ENCODE data around the gene PRSS22.
"Not testable (repeated sequence)": the region's sequence is repeated elsewhere in the genome, so short reads cannot be mapped to it uniquely, and the experiment has no call there.

Gene PRSS22

GRCh38 chr16:2857451-2858244 lies at the start of gene PRSS22:
PRSS22 (minus strand) TSS chr16:2858170; CDS start chr16:2858104, 66 bp downstream.
- no peak for DNase-seq

DNA sequence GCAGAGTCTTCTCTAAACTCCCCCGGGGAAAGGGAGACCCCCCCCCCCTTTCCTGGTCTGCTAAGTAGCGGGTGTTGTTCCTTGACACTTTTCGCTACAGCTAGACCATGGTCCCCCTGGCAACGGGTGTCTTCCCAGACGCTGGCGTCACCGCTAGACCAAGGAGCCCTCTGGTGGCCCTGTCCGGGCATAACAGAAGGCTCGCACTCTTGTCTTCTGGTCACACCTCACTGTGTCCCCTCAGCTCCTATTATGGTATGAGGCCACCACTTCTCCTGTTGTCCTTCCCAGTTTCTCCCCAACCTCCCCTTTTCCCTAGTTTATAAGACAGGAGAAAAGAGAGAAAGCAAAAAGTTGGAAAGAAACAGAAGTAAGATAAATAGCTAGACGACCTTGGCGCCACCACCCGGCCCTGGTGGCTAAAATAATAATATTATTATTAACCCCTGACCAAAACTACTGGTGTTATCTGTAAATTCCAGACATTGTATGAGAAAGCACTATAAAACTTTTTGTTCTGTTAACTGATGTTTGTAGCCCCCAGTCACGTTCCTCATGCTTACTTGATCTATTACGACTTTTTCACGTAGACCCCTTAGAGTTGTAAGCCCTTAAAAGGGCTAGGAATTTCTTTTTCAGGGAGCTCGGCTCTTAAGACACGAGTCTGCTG lies 49.2 kb upstream of the PRSS22 start:
- DNase-seq = not testable (repeated sequence)

DNA sequence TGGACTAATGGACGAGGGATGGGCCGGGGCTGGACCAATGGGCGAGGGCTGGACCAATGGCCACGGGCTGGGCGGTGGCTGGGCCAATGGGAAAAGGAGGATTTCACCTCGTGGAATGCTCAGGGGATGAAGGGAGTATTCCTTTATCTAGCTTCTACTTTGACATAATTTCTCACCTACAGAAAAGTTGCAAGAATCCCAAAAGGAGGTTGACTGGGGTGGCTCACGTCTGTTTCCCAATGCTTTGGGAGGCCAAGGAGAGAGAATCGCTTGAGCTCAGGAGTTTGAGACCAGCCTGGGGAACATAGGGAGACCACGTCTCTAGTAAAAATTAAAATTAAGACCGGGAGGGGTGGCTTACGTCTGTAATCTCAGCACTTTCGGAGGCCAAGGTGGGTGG lies 48.0 kb upstream of the PRSS22 start:
- DNase-seq = no peak

GRCh38 chr16:2905241-2905987 lies 47.4 kb upstream of the PRSS22 start:
- DNase-seq = peak; percentile 97

- no peak for DNase-seq
Observed at GRCh38 chr16:2904922-2905240, 46.9 kb upstream of the PRSS22 start.

GRCh38 chr16:2904100-2904921 lies 46.3 kb upstream of the PRSS22 start:
- DNase-seq = peak; percentile 70

GRCh38 chr16:2902337-2903130 lies 44.6 kb upstream of the PRSS22 start:
- no peak for DNase-seq

GRCh38 chr16:2900526-2901075 lies 42.6 kb upstream of the PRSS22 start:
- DNase-seq = no peak

GRCh38 chr16:2899564-2900072 lies 41.6 kb upstream of the PRSS22 start:
- no peak for DNase-seq

GRCh38 chr16:2898831-2899563 lies 41.0 kb upstream of the PRSS22 start:
- DNase-seq = no peak

GRCh38 chr16:2897110-2897509 lies 39.1 kb upstream of the PRSS22 start:
- no peak for DNase-seq

DNA sequence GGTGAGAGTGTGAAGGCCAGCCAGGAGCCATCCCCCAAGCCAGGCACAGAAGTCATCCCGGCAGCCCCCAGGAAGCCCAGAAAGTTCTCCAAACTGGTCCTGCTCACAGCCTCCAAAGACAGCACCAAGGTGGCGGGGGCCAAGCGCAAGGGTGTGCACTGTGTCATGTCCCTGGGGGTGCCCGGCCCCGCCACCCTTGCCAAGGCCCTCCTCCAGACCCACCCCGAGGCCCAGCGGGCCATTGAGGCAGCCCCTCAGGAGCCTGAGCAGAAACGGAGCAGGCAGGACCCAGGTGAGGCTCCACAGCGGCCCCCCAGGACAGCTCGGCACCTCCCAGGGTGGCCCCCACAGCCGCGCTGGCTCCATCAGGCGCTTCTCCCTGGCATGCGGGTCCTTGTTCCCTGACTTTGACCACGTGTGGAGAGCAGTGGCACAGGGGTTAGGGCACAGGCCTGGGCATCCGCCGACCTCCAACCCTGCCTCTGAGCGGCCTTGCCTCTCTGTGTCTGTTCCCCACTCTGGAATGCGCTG lies 38.6 kb upstream of the PRSS22 start:
- no peak for DNase-seq

DNA sequence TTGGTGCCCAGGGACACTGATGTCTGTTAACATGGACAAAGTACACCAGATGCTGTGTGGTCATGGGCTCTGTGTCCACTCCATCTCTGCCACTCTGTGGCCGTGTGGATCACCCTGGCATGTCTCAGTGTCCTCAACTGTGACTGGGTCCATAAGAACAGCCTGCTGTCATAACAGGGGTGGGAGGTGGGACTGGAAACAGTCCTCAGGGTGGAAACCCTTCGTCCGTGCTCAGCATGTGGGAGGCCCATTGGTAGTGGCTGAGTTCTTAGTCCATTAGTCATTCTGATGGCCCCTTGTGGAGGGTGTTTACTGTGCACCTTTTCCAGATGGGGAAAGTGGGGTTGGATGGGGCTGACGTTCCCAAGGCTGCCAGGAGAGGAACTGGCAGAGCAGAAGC lies 37.8 kb upstream of the PRSS22 start:
- DNase-seq = no peak

DNA sequence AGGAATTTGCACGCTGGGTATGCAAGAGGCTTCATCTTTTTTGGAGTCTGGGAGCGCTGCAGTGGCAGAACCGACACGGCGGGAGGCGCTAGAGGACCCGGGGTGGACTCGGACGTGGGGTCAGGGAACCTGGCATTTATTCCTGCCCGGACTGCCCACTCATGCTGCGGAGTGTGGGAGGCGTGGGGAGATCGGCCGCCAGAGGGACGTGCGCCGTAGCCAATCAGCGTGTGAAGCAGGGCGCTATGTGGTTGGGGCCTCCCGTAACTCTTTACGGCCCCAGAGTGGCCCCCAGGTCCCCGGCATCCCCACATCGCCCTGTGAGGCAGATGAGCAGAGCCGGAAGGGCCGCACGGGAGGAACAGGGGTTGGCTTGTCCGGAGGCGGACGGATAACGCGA lies 36.3 kb upstream of the PRSS22 start:
- DNase-seq = no peak

GRCh38 chr16:2884041-2884451 lies 26.1 kb upstream of the PRSS22 start:
- no peak for DNase-seq

- no peak for DNase-seq
Observed at GRCh38 chr16:2883458-2883908, 25.5 kb upstream of the PRSS22 start.

GRCh38 chr16:2882650-2883457 lies 24.9 kb upstream of the PRSS22 start, which contains the start of gene FLYWCH2:
FLYWCH2 (plus strand) TSS chr16:2883215; CDS start chr16:2896450, 13,235 bp downstream.
- DNase-seq = peak; percentile 94

- no peak for DNase-seq
Observed at GRCh38 chr16:2881783-2882649, 24.0 kb upstream of the PRSS22 start.
